ENCODE data around the gene C3orf49. TPM values are rescaled to one million over a fixed set of nuclear protein-coding genes. Genes with fewer than 3 reads are reported as not detected.

The C3orf49 gene
- total RNA-seq, 4 donors from 2014 or later = not detected

- H3K9me3 ChIP-seq = no peaks in the 10 kb centered on the region
- H3K4me3 ChIP-seq = no peak overlapping the region
- H3K27ac ChIP-seq = no peak overlapping the region
- WGBS, 2 donors = 51 to 66% methylated on average over 4 of the region's 4 CpGs
- TF ChIP-seq POLR2A (IDR thresholded peaks at IDR 0.05) (no peak), EP300 (IDR thresholded peaks at IDR 0.05) (no peak), CTCF (IDR thresholded peaks at IDR 0.05) (no peak)
- peaks cover 0 to 34% (median 0%) of the 10 kb centered on the region in 3 donors for H3K36me3 ChIP-seq
- DNase-seq (ENCODE audit: low spot score in 2 of 2) = no peak
- no peaks in the 10 kb centered on the region for H3K4me1 ChIP-seq
- H3K27me3 ChIP-seq = no peaks in the 10 kb centered on the region
Observed at GRCh38 chr3:63824309-63824708, 5.2 kb downstream of the C3orf49 start.

- H3K27ac ChIP-seq = no peak overlapping the region
- DNase-seq (ENCODE audit: low spot score in 2 of 2) = no peak
- TF ChIP-seq POLR2A (IDR thresholded peaks at IDR 0.05) (no peak), EP300 (IDR thresholded peaks at IDR 0.05) (no peak)
Observed at GRCh38 chr3:63830526-63830925, 11.4 kb downstream of the C3orf49 start.

DNA sequence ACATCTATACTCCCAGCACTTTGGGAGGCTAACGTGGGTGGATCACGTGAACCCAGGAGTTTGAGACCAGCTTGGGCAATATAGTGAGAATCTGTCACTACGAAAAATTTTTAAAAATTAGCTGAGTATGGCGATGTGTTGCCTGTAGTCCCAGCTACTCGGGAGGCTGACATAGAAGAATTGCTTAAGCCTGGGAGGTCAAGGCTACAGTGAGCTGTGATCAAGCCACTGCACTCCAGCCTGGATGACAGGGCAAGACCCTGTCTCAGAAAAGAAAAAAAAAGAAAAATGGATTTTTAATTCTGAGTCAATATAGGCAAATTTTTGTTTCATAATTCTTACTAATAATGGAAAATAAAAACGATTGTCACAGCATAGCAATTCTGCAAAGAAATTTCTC lies 13.3 kb downstream of the C3orf49 start:
- WGBS, 2 donors = 88 to 90% methylated on average over 6 of the region's 6 CpGs
- Histone ChIP-seq H3K4me1 (no peaks in the 10 kb centered on the region), H3K27me3 (no peaks in the 10 kb centered on the region), H3K36me3 (peaks cover 0 to 76% (median 0%) of the 10 kb centered on the region in 3 donors), H3K27ac (no peak overlapping the region), H3K4me3 (no peak overlapping the region), H3K9me3 (no peaks in the 10 kb centered on the region)
- TF ChIP-seq CTCF (IDR thresholded peaks at IDR 0.05) (no peak), EP300 (IDR thresholded peaks at IDR 0.05) (no peak), POLR2A (IDR thresholded peaks at IDR 0.05) (no peak)
- DNase-seq (ENCODE audit: low spot score in 2 of 2) = no peak

More at GRCh38 chr3:63830526-63830925, 11.4 kb downstream of the C3orf49 start:
- Histone ChIP-seq H3K27me3 (no peaks in the 10 kb centered on the region), H3K4me3 (no peak overlapping the region), H3K36me3 (peaks cover 0 to 89% (median 0%) of the 10 kb centered on the region in 3 donors), H3K9me3 (no peaks in the 10 kb centered on the region), H3K4me1 (no peaks in the 10 kb centered on the region)
- 89 to 91% methylated on average over 6 of the region's 6 CpGs for WGBS, 2 donors

- WGBS, 2 donors = 0 to 2% methylated on average over 1 of the region's 1 CpG
- no peaks in the 10 kb centered on the region for H3K9me3 ChIP-seq
- no peaks in the 10 kb centered on the region for H3K27me3 ChIP-seq
- DNase-seq (ENCODE audit: low spot score in 2 of 2) = no peak
- no peak overlapping the region for H3K27ac ChIP-seq
- no peak overlapping the region for H3K4me3 ChIP-seq
- no peak for TF ChIP-seq POLR2A (IDR thresholded peaks at IDR 0.05)
- TF ChIP-seq EP300 (IDR thresholded peaks at IDR 0.05) = no peak
- no peak for TF ChIP-seq CTCF (IDR thresholded peaks at IDR 0.05)
- H3K36me3 ChIP-seq = no peaks in the 10 kb centered on the region
- peaks cover 0 to 8% (median 0%) of the 10 kb centered on the region in 4 donors for H3K4me1 ChIP-seq
Observed at GRCh38 chr3:63841704-63842103, 22.6 kb downstream of the C3orf49 start.

GRCh38 chr3:63842127-63842526 lies 23.0 kb downstream of the C3orf49 start:
- H3K9me3 ChIP-seq = no peaks in the 10 kb centered on the region
- no peak for DNase-seq (ENCODE audit: low spot score in 2 of 2)
- peaks cover 0 to 8% (median 0%) of the 10 kb centered on the region in 4 donors for H3K4me1 ChIP-seq
- no peak for TF ChIP-seq CTCF (IDR thresholded peaks at IDR 0.05)
- no peak for TF ChIP-seq POLR2A (IDR thresholded peaks at IDR 0.05)
- TF ChIP-seq EP300 (IDR thresholded peaks at IDR 0.05) = no peak
- no peaks in the 10 kb centered on the region for H3K36me3 ChIP-seq
- no peak overlapping the region for H3K4me3 ChIP-seq
- H3K27ac ChIP-seq = no peak overlapping the region
- H3K27me3 ChIP-seq = no peaks in the 10 kb centered on the region

- H3K4me1 ChIP-seq = peaks cover 0 to 13% (median 0%) of the 10 kb centered on the region in 4 donors
- H3K4me3 ChIP-seq = no peak overlapping the region
- DNase-seq (ENCODE audit: low spot score in 2 of 2) = no peak
- no peaks in the 10 kb centered on the region for H3K9me3 ChIP-seq
- H3K36me3 ChIP-seq = no peaks in the 10 kb centered on the region
- WGBS, 2 donors = 69 to 75% methylated on average over 4 of the region's 4 CpGs
- no peaks in the 10 kb centered on the region for H3K27me3 ChIP-seq
- no peak overlapping the region for H3K27ac ChIP-seq
- no peak for TF ChIP-seq EP300 (IDR thresholded peaks at IDR 0.05)
- TF ChIP-seq POLR2A (IDR thresholded peaks at IDR 0.05) = no peak
- no peak for TF ChIP-seq CTCF (IDR thresholded peaks at IDR 0.05)
Observed at GRCh38 chr3:63845215-63845614, 26.1 kb downstream of the C3orf49 start.

Measured in tibial nerve (tissue), 4 donors.